Measurements from ENCODE around the gene CXCL17.

Gene CXCL17

DNA sequence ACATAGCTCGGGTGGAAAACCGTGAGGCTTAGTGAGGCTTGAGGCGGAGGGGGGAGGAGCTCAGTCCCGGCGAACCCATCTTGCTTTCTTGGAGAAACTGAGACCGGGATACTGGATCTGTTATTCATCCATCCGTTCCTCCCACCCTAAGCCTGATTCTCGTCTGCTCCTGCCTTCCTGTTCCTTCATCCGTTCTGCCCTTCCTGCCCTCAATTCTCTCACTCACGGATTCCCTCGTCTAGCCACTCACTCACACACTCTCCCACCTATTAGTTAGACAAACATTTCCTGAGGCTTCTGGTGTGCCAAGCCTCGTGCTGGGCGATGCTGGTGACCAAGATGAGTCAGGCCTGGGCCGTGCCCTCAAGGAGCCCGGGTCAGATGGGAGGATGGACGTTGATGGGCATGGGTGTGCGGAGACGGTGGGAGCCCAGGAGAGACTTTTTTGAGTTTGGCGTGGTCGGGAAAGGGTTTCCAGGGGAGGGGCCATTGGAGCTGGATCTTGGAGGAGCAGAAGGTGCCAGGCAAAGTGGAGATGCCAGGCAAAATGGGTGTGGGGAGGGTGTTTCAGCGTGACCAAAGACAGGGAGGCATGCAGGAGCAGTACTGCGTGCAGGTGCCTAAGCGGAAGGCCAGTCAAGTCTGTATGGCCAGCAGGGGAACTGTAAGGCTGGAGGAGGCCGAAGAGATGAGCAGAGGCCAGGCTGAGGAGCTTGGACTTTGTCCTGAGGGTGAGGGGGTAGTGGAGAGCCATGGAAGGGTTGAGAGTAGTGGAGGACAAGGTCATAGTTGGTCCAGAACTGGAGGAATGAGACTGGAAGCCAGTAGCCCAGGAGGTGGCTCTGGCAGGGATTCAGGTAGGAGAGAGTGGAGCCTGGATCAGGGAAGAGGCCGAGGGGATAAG lies 45.2 kb downstream of the CXCL17 start:
- no peak for DNase-seq (ENCODE audit: low read depth)

DNA sequence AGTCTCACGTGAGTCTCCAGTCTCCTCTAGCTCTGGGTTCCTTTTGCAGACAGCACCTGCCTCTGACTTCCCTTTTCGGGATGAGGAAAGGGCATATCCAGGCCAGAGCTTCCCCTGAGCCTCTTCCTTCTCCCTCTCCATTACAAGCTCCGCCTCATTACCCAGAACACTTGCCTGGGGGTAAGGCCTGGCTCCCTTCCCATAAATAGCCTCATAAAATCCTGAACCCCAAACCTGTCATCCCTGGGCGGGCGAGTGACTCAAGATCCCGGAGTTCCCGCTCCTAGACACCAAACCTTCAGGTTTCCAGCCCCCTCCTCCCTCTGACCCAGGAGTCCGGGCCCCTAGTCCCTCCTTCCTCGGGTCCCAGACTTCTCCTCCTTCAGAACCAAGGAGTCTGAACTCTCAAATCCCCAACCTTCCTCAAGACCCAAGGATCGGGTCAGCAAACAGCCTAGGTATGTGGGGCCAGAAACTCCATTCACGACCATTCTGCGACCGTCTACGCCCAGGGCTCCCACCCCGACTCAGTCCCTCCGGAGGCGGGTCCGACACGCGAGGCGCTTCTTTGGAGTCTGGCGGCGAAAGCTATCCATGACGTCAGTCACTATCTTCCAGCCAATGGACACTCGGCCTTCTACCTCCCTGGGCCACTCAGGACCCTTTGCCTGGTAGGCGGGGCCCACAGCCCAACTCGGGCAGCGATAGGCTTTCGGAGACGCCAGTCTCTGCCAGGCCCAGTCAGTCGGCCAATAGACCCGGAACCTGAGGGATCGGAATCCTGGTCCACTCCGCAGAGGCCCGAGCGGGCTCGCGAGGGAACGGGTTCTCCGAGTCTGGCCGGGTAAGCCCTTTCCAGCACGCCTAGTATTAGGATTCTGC lies 46.1 kb downstream of the CXCL17 start:
- peak; percentile 80 for DNase-seq (ENCODE audit: low read depth)

DNA sequence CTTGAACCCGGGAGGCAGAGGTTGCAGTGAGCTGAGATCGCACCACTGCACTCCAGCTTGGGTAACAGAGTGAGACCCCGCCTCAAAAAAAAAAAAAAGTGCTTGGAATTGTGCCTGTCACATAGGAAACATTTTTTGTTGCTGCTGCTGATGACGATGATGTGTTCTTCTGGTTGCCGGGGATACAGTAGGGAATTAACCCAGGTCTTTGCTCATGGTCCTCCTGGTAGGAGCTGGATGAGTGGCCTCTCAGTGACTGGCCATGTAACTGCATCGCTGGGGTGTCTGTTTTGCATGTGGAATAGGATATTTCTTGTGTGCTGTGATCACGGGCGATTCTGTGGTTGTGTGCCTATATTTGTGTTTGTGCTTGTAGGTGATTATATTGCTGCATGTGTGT lies 48.0 kb downstream of the CXCL17 start:
- DNase-seq (ENCODE audit: low read depth): no peak

DNA sequence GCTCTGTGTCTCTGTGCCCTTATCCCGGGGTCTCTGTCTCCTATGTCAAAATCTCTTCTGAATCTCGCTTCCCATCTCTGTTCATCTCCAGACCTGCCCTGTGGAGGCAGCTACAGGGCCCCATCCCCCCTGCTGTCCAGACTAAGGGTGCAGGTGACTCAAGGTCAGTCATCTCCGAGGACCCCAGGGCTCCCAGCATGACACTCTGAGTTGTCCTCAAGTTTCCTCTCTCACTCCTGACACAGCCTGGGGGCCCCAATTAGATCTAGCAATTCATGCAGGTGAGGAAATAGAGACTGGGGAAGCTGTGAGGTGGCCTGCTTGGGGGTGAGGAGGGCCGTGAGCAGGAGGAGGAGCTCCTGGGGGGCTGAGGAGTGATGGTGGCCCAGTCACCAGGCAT lies 50.6 kb downstream of the CXCL17 start:
- DNase-seq (ENCODE audit: low read depth): no peak

DNA sequence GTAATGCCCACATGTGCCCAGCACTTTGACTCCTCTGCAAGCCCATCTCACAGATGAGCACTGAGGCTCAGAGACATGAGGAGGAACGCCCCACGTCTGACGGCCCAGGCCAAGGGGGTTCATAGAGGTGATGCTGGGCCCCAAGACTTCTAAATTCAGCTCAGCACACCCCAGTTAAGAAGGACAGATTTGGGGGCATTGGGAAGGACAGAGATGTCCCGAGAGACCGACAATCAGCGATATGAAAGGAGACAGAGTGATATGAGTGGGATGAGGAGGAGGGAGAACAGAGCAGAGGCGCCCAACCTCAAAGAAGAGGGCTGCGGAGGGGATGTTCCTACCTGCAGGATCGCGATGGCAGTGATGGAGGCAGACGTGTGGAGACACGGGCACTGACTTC lies 52.8 kb downstream of the CXCL17 start, which contains the start of gene CNFN:
CNFN (minus strand) TSS at position 399 of the 400 bp plus-strand sequence. CDS start 1,260 bp downstream, outside the sequence.
- no peak for DNase-seq (ENCODE audit: low read depth)

DNA sequence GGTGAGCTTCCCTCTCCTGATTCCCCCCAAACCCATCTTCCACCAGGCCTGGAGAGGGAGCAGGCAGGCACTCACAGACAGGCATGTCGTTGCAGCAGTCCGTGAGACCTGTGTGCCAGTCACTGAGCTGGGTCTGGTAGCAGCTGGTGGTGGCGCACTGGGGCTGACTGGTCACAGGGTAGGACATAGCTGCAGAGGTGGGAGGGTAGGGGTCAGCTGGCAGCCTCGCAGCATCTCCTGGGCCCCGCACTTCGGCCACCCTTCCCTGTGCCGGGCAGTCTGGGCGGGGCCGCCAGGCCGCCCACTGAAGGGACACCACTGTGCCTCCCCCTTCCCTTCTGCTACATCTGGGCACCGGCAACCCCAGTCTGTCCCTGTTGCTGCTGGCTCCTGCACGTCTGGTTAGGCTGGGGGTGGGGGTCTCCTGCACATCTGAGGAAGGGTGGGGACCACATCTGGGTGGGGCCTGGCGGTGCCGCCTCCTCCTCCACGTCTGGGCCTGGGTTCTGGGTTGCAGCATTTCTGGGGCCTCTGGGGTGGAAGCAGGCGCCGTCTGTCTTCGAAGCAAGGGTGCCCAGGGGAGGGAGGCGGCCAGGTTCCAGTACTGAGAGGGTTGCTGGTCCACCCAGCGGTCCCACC lies 53.8 kb downstream of the CXCL17 start:
- no peak for DNase-seq (ENCODE audit: low read depth)

DNA sequence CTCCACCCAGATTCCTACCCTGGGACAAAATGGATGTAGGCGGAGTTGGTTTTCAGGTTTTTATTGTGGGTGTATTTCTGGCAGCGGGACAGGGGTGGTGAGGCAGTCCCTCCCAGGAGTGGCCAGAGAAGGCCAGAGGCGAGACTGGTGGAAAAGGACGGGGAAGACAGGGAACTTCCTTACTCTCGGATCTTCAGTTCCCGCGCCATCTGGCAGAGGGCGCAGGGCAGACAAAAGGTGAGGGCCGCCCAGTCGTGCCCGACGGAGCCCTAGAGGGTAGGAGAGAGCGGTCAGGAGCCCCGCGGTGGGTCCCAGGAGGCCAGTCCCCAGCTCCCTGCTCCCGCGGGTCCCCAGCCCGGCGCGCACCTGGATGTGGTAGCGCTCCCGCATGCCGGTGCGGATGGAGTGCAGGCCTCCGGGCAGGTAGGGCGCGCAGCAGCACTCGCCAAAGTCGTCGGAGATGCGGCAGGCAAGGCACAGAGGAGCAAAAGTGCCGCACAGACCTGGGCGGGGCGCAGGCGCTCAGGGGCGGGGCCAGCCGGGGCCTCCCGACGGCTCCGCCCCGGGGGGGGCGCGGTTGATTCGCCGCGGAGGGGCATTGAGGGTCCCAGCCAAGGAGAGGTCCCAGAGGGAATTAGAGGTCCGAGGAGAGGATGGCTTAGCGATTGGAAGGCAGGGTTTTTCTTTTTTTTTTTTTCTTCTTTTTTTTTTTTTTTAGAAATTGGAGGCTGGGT lies 55.6 kb downstream of the CXCL17 start:
- DNase-seq (ENCODE audit: low read depth): peak; percentile 39

DNA sequence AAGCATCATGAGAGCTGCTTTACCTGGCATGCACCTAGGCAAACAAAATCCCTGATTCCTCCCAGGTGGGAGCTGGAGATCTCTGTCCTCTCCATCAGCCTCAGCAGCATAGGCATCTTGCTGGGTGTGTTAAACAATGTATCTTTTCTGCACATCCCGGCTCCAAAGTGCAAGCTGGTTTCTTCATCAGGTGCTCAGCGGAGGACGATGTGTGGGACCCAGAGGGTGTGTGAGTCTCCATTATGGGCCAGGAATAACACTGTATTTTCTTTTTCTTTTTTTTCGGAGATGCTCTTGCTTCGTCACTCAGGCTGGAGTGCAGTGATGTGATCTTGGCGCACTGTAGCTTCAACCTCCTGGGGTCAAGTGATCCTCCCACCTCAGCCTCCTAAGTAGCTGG lies 62.6 kb downstream of the CXCL17 start:
- DNase-seq (ENCODE audit: low read depth): no peak

Data from stimulated activated CD8-positive, alpha-beta memory T cell treated with anti-CD3 and anti-CD28 coated beads, Interleukin-15, amount 100 ng/mL, for 1 hour (primary cell).